ENCODE data around the gene DNASE2B. TPM values are rescaled to one million over a fixed set of nuclear protein-coding genes. Genes with fewer than 3 reads are reported as not detected.
A peak's percentile ranks its signal among the peaks of the same experiment; 100 is the strongest.

Gene DNASE2B
- total RNA-seq, 1 donor from 2014 or later = not detected

DNA sequence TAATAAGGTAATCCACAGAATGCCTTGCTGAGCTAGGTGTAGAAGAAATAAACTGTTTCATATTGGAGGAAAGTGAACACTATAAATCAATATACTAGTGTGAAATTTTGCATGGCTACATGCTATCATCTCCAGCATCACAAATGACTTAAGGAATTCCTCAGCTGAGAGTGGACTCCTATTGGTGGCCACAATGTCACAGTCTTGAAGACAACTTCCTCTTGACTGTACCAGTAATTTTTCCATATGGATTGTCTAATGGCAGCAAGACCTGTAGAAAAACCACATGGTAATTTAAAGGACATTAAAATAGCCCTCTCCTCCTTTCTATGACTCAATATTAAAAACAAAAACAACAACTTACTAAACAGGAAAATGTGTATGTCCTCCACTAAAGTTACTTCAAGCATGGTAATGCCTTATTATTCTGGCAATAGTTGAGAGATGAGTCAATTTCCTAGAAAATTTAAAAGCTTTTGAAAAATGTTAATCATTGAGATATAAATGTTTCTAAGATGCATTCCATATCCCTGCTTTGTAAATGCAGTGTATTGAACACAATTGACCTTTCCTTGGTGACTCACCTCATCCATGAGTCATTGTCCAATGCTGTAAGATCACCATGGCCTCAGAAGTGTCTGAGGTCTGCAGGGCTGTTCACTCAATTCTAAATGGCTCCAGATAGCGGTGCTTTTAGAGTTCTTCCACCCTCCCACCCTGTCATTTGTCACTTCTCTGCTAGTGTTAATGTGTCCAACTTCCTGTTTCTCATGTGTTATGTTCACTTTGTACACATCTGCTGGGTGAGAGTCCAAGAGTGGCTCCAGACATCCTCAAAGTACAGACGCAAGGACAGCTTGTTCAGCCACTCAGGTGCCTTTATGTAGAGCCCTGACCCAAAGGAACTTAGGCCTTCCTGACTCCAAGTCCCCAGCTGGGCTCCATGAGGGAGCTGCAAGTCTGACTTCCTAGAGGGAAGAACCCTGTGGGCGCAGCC is 32.8 kb upstream of the DNASE2B start:
- Mint-ChIP-seq H3K9me3 (no peaks in the 10 kb centered on the region), H3K36me3 (ENCODE audit: low read depth) (no peaks in the 10 kb centered on the region), H3K27ac (peak overlapping the region; percentile 14), H3K27me3 (ENCODE audit: insufficient read depth) (no peaks in the 10 kb centered on the region), H3K4me3 (no peak overlapping the region), H3K4me1 (ENCODE audit: low read depth) (peaks cover 11% of the 10 kb centered on the region)
- no peak for DNase-seq (ENCODE audit: low spot score)
- intact Hi-C loops (cut with micrococcal nuclease) = no loop called here

DNA sequence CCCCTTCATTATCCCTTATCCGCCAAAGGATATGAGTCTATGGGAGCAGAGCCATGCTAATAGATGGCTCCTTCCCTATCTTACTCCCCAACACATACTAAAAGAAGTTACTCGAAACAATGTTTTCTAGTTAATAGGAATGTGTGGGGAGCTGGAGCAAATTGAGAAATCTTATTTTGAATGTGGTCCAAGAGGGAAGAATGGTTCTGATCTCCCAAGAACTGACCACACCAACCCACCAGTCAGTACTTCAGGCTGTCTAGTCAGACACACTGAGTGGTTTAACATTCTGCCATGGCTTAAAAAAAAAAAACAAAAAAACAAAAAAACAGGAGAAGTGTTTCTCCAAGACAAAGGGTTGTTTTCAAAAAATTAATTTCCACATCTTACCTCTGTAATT is 31.5 kb upstream of the DNASE2B start:
- Mint-ChIP-seq H3K4me1 (ENCODE audit: low read depth) (peaks cover 11% of the 10 kb centered on the region), H3K36me3 (ENCODE audit: low read depth) (no peaks in the 10 kb centered on the region), H3K9me3 (no peaks in the 10 kb centered on the region), H3K27me3 (ENCODE audit: insufficient read depth) (no peaks in the 10 kb centered on the region), H3K27ac (no peak overlapping the region), H3K4me3 (no peak overlapping the region)
- intact Hi-C loops (cut with micrococcal nuclease) = no loop called here
- DNase-seq (ENCODE audit: low spot score) = no peak

DNA sequence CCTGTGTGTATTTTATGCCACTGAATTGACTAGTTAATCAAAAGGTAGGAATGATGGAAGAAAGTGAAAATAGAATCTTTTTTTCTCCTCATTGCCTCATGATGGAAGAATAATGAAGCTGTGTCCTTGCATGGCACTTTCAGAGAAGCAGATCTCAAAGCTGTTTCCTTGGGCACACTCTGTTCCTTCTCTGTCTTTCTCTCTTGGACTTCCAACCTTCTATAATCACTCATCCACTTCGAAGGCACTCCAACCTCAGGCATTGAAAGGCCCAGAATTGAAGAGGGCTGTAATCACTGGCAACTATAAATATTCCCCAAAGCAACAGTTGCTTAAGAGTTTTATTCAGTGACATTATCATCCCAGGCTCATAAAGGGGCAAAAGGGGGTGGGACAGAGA is 31.1 kb upstream of the DNASE2B start:
- no peaks in the 10 kb centered on the region for H3K9me3 Mint-ChIP-seq
- H3K4me1 Mint-ChIP-seq (ENCODE audit: low read depth) = peaks cover 11% of the 10 kb centered on the region
- no peak overlapping the region for H3K27ac Mint-ChIP-seq
- no peaks in the 10 kb centered on the region for H3K27me3 Mint-ChIP-seq (ENCODE audit: insufficient read depth)
- intact Hi-C loops (cut with micrococcal nuclease) = no loop called here
- DNase-seq (ENCODE audit: low spot score) = no peak
- H3K36me3 Mint-ChIP-seq (ENCODE audit: low read depth) = no peaks in the 10 kb centered on the region
- H3K4me3 Mint-ChIP-seq = no peak overlapping the region

DNA sequence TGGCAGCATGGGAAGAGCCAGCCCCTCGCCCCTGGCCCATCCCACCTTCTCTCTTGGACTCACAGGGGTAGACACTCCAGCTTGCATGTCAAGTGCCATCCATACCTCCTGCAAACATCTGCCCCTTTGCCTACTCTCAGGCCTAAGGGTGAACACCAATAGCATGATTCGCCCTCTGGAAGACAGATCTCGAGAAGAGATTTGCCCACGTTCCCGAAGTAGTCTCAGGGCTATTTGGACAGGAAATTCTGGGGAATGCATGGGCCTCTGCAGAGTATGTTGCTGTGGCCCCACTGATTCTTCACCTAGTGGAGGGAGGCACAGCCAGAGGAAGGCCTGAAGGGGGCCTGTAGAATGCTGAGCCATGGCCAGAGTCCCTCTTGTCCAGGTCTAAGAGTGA is 29.8 kb upstream of the DNASE2B start:
- H3K4me1 Mint-ChIP-seq (ENCODE audit: low read depth) = peaks cover 5% of the 10 kb centered on the region
- H3K36me3 Mint-ChIP-seq (ENCODE audit: low read depth) = no peaks in the 10 kb centered on the region
- H3K27ac Mint-ChIP-seq = no peak overlapping the region
- H3K9me3 Mint-ChIP-seq = no peaks in the 10 kb centered on the region
- DNase-seq (ENCODE audit: low spot score) = no peak
- H3K27me3 Mint-ChIP-seq (ENCODE audit: insufficient read depth) = no peaks in the 10 kb centered on the region
- no peak overlapping the region for H3K4me3 Mint-ChIP-seq
- intact Hi-C loops (cut with micrococcal nuclease) = no loop called here

DNA sequence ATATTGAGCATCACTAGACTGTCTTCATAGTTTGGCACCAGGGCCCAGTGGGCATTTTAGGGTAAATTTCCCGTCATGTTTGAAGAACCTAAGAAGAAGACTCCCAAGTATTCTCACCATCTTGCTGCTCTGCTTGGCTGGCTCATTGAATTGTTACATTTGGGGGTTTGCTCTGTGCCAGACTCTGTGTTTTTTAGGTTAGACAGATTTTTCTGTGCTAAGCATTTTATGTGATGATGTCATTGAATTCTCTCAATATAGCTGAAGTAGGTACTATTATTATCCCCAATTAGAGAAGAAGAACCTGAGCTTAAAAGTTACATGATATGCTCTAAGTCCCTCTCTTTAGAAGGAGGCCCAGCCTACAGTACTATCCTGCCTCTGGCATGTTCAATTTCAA is 28.0 kb upstream of the DNASE2B start:
- no peak overlapping the region for H3K27ac Mint-ChIP-seq
- DNase-seq (ENCODE audit: low spot score) = no peak
- H3K27me3 Mint-ChIP-seq (ENCODE audit: insufficient read depth) = no peaks in the 10 kb centered on the region
- no peaks in the 10 kb centered on the region for H3K9me3 Mint-ChIP-seq
- peaks cover 4% of the 10 kb centered on the region for H3K4me1 Mint-ChIP-seq (ENCODE audit: low read depth)
- no peaks in the 10 kb centered on the region for H3K36me3 Mint-ChIP-seq (ENCODE audit: low read depth)
- intact Hi-C loops (cut with micrococcal nuclease) = no loop called here
- no peak overlapping the region for H3K4me3 Mint-ChIP-seq

DNA sequence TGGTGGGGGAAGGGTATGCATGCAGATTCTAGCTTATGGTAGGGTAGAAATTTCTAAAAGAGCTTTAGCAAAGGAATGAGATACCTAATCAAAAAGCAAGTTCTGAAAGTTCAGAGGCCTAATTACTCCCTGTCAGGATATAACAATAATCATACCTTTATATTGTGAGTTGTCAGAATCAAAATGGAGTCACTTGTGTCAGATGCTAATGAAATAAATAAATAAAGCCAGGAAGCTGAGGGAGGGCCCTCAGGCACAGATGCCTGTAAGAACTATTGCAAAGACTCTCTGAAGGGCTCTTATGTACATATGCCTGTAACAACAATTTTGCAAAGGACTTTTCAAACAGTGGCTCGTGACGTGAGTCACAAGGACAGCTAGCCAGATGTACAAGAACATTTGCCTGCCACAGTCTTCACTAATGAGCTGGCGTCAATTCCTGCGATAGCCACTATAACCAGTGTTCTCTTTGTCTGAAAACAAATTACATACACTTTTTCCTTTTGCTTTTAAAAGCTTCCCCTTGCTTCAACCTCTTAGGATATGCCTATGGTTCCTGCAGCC is 27.4 kb upstream of the DNASE2B start:
- H3K27ac Mint-ChIP-seq = no peak overlapping the region
- no peaks in the 10 kb centered on the region for H3K27me3 Mint-ChIP-seq (ENCODE audit: insufficient read depth)
- H3K9me3 Mint-ChIP-seq = no peaks in the 10 kb centered on the region
- no peak overlapping the region for H3K4me3 Mint-ChIP-seq
- no peaks in the 10 kb centered on the region for H3K36me3 Mint-ChIP-seq (ENCODE audit: low read depth)
- DNase-seq (ENCODE audit: low spot score) = no peak
- H3K4me1 Mint-ChIP-seq (ENCODE audit: low read depth) = no peaks in the 10 kb centered on the region
- intact Hi-C loops (cut with micrococcal nuclease) = no loop called here

DNA sequence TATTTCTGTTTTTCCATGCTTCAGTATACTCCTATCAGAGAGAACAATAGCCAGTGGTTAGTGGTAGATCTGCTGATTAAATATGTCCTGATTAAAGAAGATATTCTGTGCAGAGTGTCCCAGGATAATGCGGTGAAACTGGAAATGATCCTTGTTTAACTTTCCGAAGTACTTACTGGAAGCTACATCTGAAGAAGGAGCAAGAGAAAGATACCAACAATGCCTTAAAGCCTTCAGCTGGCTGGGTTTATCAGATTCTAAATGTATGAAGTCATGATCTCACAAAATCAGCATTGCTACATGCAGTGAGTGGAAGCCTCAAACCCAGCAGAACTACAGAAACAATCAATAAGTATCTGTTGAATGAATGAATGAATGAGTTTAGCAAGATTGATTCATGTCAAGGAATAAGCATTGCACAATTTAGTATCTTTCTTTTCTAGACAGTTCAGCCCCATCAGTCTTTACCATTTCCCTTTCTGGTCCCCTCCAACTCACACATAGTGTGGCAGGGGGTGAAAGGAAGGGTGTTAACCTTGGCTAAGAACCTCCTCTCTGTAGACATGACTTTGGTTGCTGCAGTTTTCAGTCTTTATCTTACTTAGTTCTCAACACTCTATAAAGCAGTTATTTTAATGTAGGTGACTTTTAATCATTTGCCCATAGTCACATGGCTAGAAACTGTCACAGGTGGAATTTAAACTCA is 24.7 kb upstream of the DNASE2B start:
- intact Hi-C loops (cut with micrococcal nuclease) = no loop called here
- Mint-ChIP-seq H3K4me1 (ENCODE audit: low read depth) (no peaks in the 10 kb centered on the region), H3K27ac (no peak overlapping the region), H3K9me3 (no peaks in the 10 kb centered on the region), H3K27me3 (ENCODE audit: insufficient read depth) (no peaks in the 10 kb centered on the region), H3K4me3 (no peak overlapping the region), H3K36me3 (ENCODE audit: low read depth) (no peaks in the 10 kb centered on the region)
- DNase-seq (ENCODE audit: low spot score) = no peak

DNA sequence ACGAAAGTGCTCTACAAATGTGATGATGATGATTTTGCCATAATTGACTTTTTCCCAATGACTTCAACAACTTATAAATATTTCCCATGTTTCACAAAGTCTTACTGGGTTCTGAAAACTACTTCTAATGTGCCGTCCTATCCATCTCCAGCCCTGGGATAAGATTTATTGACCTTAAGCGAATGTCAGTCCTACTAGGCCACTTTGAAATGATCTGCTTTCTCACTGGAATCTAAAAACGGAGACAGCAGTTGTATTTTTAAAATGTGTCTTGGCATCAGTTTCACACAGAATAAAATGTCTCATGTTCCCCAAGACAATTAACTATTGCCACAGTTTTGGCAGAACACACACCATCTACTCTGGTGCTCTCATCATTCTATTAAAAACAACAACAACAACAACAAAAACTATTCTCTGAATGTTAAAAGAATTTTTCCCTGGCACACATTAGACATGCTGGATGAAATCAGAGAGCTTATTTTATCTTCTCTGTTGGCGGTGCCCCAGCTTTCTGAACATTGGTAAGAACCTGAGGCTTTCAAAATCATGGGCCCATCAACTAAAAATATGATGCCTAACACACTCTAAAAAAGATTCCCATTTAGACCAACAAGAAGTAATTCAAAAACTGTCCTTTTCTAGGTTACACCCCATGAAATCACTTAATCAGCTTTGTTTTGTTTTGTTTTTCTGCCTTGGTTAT is 23.1 kb upstream of the DNASE2B start:
- Mint-ChIP-seq H3K9me3 (no peaks in the 10 kb centered on the region), H3K27ac (no peak overlapping the region), H3K27me3 (ENCODE audit: insufficient read depth) (no peaks in the 10 kb centered on the region), H3K36me3 (ENCODE audit: low read depth) (no peaks in the 10 kb centered on the region), H3K4me1 (ENCODE audit: low read depth) (no peaks in the 10 kb centered on the region), H3K4me3 (no peak overlapping the region)
- intact Hi-C loops (cut with micrococcal nuclease) = no loop called here
- no peak for DNase-seq (ENCODE audit: low spot score)

DNA sequence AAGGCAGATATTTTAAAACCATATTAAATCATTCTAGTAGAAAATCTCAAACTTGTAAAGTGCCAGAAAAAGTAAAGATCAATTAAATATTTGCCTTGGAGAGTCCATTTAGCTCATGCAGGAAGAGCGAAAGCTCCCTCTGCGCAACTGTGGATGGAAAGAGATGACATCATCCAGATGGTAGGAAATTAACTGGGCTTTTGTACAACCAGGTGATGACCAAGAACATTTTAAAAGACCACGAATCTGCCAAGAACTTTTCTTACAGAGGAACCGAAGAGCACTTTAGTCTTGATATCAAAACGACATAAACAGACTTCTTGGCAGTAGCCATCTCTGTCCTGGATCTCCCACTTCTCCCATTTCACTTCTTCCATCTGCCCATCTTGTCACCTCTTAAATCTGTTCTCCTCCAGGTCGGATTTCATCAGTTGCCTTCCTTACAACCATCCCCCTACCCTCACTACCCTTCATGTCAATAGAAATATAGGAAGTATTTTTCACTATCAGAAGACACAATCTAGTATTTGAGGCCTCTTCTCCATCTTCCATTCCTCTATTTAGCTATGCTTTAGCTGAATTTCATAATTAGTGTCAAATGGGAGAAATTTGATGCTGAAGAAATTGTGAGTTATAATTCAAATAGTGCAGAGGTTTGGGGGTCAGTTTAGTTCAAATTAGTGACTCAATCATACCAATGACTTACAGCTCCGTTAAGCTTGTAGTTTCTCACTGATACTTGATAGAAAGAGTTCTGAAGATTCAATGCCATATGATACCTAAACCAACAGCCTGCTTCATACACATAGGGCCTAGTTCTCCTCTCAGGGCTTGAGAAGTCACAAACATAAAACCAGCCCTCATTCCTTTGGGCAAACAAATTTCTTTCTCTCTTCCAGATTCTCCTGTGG is 22.0 kb upstream of the DNASE2B start:
- no peak overlapping the region for H3K27ac Mint-ChIP-seq

DNA sequence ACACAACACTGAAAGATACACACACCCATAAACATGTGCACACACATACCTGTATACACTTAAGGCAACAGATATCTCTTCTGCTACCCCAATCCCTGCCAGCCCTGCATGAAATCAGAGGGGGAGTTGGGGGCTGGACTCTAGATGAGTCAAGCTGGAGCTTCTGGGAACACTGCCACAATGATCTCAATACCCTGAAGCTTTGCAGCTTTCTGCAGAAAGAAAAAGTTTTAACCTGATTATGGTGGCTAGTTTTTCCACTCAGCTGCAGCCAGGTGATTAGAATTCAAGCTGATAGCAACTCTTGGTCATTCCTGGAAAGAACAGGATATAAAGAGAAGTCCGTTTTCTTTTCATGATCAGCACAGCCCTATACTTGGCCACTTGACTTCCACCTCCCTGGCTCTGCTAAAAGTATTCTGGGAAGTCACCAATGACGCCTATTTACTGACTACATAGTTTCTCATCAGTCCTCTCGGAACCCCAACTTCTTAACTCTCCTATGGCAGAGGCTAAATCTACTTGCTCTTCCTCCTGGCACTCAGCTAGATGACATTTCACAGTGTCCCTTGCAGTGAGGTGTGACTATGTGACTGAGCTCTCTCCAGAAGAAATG is 20.7 kb upstream of the DNASE2B start:
- DNase-seq (ENCODE audit: low spot score) = no peak
- Mint-ChIP-seq H3K27ac (no peak overlapping the region), H3K4me3 (no peak overlapping the region), H3K36me3 (ENCODE audit: low read depth) (no peaks in the 10 kb centered on the region), H3K4me1 (ENCODE audit: low read depth) (no peaks in the 10 kb centered on the region), H3K27me3 (ENCODE audit: insufficient read depth) (peaks cover 4% of the 10 kb centered on the region), H3K9me3 (no peaks in the 10 kb centered on the region)
- intact Hi-C loops (cut with micrococcal nuclease) = no loop called here

More for the DNA sequence above, 22.0 kb upstream of the DNASE2B start:
- no peak overlapping the region for H3K4me3 Mint-ChIP-seq
- no peaks in the 10 kb centered on the region for H3K4me1 Mint-ChIP-seq (ENCODE audit: low read depth)
- no peaks in the 10 kb centered on the region for H3K9me3 Mint-ChIP-seq
- H3K27me3 Mint-ChIP-seq (ENCODE audit: insufficient read depth) = peaks cover 4% of the 10 kb centered on the region
- intact Hi-C loops (cut with micrococcal nuclease) = no loop called here
- no peaks in the 10 kb centered on the region for H3K36me3 Mint-ChIP-seq (ENCODE audit: low read depth)
- no peak for DNase-seq (ENCODE audit: low spot score)

DNA sequence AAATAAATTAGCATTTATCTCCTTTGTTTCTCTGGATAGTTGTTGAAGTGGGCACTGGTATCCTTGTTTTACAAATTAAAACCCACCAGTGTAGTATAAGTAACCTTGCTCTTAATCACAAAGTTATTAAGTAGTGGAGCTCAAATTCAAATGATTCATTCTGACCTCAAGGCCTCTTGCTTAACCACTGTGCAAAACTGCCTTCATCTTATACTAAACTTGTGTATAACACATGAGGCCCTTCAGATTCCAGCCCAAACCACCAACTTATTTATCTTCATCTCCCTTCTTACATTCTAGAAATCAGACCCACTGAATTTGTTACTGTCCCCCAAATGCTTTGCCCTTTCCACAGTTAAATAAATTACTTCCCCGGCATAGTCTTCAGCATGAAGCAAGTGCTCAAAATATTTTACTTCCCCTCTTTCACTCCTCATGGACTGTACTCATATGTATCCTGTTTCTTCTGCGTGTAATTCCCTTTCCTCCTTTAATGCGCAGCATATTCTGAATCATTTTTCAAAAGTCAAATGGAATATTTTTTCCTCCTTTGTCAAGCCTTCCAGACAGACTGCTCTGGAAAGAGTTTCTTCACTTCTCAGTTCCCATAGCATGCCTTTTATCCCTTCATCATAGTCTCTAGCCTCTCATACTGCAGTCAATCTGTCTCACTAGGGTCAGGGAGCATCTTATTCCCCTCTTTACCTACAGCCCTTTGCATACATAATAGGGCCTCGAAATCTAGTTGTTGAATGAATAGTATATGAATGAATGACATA is 19.0 kb upstream of the DNASE2B start:
- no peaks in the 10 kb centered on the region for H3K9me3 Mint-ChIP-seq
- no peaks in the 10 kb centered on the region for H3K36me3 Mint-ChIP-seq (ENCODE audit: low read depth)
- H3K4me1 Mint-ChIP-seq (ENCODE audit: low read depth) = no peaks in the 10 kb centered on the region
- H3K4me3 Mint-ChIP-seq = no peak overlapping the region
- intact Hi-C loops (cut with micrococcal nuclease) = no loop called here
- no peak overlapping the region for H3K27ac Mint-ChIP-seq
- DNase-seq (ENCODE audit: low spot score) = no peak
- H3K27me3 Mint-ChIP-seq (ENCODE audit: insufficient read depth) = peaks cover 4% of the 10 kb centered on the region

All from activated T-helper 1 cell treated with anti-CD3 and anti-CD28 coated beads, Interleukin-12 subunit alpha, Interleukin-12 subunit beta, Interleukin-2, Interleukin-4 antibody, amounts not matched to agents 30 ng/mL and 10 ng/mL and 1 ng/mL, durations not matched to agents 14 hours and 24 hours and 36 hours (primary cell).